ENCODE measurements around the gene CATSPERD.
"Not testable (repeated sequence)": the region's sequence is repeated elsewhere in the genome, so short reads cannot be mapped to it uniquely, and the experiment has no call there.

Gene CATSPERD

DNA sequence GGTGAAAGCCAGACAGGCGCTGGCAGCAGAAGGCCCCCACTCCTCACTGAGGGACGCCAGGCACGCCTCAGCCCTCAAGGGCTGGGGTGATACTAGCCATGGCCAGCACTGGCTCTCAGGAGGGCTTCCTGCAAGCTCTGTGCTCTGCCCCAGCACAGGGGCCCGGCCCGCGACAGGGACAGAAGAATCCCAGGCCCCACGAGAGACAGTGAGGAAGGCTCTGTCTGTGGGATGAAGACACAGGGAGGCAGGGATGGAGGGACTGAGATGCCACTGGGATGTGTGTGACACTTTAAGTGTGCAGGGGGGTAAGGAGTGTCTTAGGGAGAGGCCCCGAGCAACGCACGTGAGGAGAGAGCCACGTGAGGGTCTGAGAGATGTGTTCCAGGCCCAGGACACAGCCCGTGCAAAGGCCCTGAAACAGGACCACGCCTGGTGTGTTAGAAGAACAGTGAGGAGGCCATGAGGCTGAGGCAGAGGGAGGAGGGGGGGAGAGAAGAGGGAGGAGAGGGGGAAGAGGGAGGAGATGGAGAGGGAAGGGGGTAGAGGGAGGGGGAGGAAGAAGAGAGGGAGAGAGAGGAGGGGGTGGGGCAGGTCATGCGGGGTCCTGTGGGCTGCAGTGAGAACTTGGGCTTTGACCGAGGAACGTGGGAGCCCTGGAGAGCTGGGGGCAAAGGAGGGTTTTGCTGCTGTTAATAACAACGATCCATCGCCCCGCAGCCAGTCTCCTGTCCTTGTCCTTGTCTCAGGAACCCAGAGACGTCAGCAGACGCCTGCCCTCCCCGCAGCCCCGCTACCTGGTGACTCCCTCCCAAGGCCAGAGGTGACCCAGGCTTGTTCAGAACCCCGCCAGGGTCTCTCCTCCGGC, 23.2 kb upstream of the CATSPERD start:
- DNase-seq (ENCODE audit: low read depth in 2 of 2), result no peak

DNA sequence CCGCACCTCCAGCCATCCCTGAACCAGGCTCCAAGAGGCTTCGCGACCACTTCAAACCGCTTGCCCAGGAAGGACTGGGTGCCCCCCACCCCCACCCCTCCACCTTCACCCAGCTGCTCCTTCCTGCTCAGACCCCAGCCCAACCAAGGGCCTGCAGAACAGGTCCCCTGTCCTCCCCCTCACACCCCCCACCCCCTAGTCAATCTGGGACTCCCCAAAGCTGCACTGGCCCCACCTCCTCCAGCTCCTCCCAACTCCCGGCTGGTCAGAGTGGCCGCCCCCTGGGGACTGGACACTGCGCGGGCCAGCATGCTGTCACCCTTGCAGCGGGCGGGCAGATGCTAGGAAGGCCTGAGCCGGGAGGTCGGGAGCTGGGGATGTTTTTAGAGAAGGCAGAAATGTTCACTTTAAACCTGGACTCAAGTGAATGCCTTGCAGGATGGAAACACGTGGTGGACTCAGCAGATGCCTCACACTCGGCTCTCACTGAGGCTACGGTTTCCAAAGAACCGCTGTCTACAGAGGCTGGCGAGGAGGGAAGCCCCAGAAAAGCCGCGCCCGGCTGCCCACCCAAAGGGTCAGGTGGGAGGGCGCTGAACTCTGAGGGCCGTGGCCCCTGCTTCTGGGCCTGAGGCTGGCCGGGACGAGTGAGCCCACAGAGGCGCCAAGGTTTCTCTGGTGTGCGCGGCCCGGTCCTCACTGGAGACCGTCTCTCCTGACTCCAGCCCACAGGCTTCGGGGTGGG, 22.4 kb upstream of the CATSPERD start:
- no peak for DNase-seq (ENCODE audit: low read depth in 2 of 2)

DNA sequence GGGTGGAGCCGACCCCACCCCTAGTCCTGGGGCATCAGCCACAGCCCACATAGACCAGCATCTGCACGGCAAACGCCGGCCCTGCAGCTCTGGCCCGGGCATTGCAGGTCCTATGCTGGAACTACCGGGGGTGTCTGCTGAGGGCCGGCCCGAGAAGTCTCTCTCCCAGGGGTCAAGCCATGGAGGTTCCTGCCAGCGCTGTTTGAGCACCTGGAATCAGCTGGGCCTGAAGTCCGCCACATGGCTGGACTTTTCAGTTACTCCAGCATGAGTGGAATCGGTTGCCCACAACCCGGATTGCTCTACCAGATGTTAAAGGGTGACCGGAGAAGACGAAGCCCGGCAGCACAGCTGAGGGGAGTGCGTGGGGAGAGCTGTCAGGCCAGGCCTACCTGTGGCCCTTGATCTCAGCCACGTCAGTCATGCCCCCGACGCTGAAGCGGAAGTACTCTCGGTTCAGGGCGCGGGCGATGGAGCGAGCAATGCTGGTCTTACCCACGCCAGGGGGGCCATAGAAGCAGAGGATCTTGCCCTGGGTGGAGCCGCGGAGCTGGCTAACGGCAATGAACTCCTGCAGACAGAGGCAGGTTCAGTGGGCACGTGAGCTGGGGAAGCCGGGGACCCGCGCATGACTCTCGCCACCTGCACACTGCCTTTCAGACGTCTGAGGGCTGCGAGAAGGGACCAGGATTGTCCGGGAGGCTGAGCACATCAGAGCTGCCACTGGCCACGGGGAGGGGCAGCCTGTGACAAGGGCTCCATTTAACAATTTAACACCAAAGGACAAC, 21.6 kb upstream of the CATSPERD start:
- no peak for DNase-seq (ENCODE audit: low read depth in 2 of 2)

DNA sequence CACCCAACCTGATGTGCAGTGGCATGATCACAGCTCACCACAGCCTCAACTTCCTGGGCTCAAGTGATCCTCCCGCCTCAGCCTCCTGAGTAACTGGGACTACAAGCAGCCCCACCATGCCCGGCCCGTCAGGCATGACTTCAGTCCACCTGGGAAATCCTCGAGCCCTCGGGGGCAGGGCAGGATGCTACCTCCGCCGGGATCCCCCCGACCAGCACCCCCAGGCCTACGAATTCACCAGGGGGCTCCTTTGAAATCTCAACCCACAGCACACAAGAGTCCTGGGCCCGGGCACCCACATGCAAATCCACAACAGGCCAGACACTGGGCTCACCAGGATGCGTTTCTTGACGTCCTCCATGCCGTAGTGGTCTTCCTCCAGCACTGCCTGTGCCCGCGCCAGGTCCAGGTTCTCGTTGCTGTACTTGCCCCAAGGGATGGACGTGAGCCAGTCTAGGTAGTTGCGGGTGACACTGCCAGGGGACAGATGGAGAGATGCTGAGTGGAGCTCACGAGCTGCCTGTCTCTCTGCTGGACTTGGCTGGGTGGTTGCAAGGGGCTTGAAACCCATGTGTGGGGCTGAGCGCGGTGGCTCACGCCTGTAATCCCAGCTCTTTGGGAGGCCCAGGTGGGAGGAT, 19.9 kb upstream of the CATSPERD start:
- no peak for DNase-seq (ENCODE audit: low read depth in 2 of 2)

DNA sequence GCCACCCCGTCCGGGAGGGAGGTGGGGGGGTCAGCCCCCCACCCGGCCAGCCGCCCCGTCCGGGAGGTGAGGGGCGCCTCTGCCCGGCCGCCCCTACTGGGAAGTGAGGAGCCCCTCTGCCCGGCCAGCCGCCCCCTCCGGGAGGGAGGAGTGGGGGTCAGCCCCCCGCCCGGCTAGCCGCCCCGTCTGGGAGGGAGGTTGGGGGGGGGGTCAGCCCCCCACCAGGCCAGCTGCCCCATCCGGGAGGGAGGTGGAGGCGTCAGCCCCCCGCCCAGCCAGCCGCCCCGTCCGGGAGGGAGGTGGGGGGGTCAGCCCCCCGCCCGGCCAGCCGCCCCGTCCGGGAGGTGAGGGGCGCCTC, 18.4 kb upstream of the CATSPERD start:
- not testable (repeated sequence) for DNase-seq (ENCODE audit: low read depth in 2 of 2)

DNA sequence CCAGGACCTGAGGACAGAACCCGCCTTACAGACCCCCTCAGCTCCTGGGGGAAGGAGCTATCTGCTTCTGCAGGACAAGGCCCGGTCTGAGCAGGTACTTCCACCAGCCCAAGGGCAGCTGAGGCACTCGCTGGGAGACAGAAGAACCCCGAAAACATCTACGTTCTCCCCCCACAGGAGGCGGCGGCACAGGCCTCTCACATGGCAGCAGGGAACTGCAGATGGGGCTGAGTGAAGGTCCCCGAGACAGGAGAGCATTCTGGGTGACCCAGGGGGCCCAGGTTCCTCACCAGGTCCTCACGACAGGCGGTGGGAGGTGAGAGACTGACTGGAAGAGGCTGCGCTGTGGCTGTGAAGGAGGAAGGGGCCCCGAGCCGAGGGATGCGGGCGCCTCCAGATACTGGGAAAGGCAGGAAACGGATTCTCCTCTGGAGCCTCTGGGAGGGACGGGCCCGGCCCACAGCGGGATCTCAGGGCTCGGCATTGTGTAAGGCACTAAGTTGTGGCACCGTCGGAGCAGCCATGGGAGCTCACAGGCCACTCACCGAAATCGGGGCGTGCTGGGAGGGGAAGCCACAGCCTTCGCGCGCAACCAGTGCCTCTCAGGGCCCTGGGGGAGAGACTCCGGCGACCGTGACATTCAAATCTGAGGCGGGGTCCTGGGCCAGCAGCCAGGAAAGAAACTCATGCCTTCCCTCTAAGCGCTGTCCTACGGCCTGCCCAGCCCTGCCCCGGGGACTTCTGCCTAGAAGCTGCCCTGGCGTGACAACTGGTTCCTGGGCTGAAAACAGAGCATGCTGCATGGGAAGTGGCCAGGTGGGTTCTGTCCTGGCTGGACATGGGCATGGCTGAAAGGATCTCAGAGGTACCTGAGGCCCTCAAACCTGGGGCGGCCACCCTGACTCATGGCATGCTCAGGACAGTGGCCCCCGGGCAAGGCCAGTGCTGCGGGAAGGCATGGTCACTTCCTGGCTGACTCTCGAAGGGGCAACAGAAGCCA, 16.3 kb upstream of the CATSPERD start:
- DNase-seq (ENCODE audit: low read depth in 2 of 2), result no peak

DNA sequence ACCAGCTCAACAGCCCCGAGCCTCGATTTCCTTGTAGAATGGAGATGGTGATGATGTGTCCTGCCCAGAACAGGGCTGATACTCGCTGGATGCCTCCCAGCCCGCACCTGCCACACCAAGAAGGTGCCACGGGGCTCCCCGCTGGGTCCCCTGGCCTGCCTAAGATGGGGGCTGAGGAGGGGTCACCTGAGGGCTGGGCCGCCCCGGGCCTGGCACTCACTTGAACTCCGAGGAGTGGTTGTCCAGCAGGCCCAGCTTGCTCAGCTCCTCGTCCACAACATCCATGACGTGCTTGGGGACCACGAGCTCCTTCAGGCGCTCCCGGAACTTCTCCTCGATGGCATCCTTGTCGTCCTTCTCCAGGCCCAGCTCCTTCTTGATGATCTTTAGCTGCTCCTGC, 14.9 kb upstream of the CATSPERD start:
- DNase-seq (ENCODE audit: low read depth in 2 of 2), result no peak

DNA sequence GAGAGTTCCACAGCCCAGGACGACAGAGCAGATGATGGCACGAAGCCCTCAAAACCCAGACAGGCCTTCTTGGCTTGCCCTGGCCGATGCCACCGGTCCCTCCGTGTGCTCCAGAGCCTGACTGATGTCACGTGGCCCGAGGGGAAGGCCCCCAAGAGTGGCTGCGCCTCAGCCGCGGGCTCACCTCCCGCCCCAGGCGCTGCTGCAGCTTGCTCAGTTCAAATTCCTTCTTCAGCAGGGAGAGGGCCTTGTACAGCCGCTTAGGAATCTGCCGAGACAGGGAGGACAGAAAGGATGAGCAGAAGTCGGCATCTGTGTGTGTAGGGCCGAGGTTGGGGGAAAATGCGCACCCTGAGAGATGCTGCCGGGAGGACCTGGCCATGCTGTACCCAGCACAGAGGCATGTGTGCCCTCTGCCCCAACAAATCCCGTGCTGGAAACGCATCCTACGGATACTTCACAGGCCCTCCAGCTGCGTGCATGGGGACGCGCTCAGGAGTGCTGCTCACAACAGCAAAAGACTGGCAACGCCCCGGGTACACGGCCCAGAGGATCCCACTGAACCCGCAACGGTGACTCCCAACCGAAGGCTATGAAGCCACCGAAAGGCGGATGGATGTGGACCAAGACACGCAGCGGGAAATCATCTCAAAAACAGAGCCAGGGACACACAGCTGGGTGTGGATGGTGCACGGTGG, 13.4 kb upstream of the CATSPERD start:
- no peak for DNase-seq (ENCODE audit: low read depth in 2 of 2)

DNA sequence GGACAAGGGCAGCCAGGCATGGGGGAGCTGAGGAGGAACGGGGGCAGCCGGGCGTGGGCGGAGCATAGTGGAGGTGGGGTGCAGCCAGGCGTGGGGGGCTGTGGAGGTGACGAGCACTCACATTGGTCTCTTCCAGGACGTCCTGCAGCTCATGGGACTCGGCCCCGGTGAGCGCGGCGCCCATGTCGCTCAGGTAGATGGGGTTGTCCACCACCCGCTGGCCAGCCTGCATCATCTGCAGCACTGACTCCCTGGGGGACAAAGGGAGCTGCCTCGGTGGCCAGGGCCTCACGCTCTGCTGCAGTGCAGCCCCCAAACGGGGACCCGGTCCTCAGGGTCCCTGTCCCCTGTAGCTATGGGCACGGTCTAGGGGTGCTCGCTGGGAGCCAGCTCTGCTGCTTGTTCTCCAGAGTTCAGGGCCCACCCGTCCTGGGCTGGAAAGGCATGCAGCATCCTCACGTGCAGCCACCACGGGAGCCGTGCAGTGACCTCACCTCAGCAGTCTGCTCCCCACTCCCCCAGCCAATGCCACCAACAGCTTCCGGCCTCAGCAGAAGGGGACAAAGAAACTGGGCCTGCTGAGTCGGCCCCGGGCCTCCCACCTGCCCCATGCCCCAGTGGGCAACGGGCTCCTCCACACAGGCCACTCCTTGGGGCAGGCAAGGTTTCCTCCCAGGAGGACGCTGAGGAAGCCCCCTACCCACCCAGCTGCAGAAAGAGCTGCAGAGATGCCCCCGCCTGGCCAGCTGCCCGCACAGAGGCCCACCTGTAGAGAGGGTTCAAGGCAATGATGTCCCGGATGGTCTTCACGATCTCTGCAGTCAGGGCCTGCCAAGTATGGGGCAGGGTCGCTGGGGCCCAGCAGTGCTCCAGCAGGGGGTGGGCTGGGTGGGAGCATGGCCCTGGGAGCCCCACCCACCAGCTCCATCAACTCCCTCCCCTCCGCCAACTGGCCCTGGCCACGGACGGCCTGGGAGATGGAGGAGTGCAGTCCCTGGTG, 12.6 kb upstream of the CATSPERD start:
- no peak for DNase-seq (ENCODE audit: low read depth in 2 of 2)

DNA sequence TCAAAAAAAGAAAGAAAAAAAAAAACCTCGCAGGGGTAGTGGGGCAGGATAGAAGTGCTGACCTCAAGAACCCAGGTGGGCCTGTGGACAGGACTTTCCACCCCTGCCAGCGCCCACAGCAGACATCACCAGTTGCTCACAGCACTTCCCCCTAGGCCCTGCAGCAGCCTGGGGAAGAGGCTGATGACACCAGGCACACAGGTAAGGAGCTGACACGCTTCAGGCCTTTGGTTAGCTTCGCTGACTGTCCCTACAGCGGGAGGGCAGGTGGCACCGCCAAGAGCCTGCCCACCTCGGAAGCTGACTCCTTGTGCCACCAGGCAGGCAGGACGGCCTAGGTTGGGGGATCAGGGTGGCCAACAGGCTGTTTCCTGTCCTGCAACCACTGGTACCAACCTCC, 9.4 kb upstream of the CATSPERD start:
- no peak for DNase-seq (ENCODE audit: low read depth in 2 of 2)

DNA sequence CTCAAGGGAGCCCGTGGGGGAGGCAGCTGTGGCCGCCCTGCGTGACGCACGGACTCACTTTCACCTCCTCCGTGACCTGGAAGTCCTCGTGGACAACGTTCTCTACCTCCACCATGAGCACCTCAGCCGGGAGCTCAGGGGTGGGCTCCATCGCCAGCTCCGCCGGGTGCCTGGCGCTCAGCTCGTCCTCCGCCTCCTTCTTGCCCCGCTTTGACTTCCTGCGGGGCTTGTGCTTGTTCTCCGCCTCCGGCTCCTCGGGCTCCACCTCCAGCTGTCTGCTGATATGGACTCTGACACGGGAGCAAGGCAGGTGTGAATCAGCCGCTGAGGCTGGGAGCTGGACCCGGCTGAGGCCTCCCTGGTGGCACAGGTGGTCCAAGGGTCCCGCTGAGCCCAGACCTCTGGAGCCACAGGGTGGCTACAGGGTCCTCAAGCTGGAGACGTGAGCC, 8.7 kb upstream of the CATSPERD start:
- no peak for DNase-seq (ENCODE audit: low read depth in 2 of 2)

DNA sequence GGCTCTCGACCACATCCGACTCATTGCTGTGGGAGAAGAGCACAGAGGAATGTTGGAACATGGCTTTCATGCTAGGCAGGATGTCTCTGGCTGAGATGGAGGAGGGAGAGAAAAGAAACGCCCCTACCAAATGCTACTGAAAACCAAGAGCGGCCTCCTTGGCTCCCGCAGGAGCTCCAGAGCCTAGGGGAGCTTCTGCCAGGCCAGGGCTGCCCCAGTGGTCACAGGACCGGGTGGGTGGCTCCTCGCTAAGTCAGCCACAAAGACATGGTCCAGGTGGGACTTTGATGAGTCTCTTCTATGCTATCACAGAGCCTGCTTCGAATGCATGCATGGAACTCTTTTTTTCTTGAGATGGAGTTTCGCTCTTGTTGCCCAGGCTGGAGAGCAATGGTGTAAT, 7.2 kb upstream of the CATSPERD start:
- DNase-seq (ENCODE audit: low read depth in 2 of 2), result no peak

DNA sequence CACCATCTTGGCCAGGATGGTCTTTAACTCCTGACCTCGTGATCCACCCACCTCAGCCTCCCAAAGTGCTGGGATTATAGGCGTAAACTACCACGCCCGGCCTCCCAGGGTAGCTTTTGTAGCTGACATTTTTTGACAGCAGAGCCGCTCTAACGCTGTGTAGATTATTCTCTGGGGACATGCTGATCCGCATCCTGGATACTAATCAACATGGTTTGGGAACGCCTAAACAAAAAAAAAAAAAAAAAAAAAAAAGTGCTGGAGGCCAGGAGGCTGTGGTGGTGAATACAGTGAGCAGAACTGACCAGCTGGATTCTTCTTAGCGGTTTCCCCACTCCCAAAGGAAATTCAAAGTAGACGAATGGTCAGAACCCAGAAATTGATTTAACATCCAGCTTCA, 5.6 kb upstream of the CATSPERD start:
- no peak for DNase-seq (ENCODE audit: low read depth in 2 of 2)

DNA sequence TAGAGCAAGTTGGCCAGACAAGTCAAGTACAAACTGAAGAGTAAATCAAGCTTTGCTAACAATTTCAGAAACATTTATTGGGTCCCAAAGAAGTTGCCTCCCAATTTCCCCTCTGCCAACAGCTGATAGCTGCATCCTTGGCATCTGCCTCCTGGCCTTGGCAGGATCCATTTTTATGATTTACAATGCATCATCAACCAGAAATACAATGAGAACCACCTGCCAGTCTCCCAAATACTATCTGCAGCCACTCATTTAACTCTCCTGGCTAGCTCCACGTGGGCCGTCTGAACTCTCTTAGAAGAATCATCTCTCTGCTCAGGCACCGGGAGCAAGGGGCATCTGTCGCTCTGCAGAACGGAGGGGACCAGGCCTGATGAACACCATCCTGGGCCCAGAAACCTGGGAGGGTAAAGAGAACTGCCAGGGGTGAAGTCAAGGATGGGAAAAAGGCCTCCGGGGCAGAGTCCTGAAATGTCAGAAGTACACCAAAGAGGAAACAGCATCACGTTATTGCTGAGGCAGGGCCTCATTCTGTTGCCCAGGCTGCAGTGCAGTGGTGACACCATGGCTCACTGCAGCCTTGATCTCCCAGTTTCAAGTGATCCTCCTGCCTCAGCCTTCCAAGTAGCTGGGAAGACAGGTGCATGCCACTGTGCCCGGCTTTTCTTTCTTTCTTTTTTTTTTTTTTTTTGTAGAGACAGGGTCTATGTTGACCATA, 3.1 kb upstream of the CATSPERD start:
- DNase-seq (ENCODE audit: low read depth in 2 of 2), result no peak

DNA sequence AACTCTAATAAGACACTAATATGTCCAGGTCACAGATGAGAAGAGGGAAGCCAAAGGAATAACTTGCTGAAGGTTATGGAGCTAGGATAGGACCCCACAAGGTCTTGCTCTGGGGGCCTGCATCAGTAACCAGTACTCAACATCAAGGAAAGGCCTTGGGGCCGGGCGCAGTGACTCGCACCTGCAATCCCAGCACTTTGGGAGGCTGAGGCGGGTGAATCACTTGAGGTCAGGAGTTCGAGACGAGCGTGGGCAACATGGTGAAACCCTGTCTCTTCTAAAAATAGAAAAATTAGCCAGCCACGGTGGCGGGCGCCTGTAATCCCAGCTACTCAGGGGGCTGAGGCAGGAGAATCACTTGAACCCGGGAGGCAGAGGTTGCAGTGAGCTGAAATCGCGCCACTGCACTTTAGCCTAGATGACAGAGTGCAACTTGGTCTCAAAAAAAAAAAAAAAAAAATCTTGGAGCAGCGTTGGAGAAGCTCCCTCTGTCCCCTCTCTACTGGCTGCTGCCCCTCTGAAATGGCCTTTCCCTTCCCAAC, 2.3 kb upstream of the CATSPERD start:
- peak; percentile 47 to 53 for DNase-seq (ENCODE audit: low read depth in 2 of 2)

DNA sequence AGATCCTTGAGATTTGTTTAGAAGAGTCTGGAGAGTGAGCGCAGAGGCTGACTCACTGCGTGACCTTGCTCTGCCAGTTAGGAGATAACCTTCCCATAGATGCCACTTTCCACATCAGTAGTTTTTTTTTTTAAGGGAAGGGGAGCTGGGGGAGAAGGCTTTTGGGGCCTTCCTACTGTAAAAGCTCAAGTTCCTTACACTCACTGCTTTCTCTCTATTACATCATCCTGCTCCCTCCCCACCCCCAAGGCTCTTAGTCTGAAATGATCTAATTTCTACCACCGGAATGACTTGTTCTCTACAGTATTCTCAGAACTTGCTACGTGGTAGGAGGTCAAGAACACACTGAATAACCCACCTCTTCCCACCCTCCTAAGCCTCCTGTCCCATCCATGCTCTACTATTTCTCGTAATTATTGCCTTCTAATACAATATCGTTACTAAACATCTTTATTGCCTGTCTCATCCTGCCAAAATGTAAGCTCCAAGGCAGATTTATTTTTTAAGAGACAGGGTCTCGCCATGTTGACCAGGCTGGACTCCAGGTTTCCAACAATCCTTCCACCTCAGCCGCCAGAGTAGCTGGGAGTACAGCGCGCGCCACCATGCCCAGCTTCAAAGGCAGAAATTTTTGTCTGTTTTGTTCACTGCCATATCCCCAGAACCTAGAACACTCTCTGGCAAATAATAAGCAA, 1.7 kb upstream of the CATSPERD start:
- DNase-seq (ENCODE audit: low read depth in 2 of 2), result peak; percentile 37 to 51

DNA sequence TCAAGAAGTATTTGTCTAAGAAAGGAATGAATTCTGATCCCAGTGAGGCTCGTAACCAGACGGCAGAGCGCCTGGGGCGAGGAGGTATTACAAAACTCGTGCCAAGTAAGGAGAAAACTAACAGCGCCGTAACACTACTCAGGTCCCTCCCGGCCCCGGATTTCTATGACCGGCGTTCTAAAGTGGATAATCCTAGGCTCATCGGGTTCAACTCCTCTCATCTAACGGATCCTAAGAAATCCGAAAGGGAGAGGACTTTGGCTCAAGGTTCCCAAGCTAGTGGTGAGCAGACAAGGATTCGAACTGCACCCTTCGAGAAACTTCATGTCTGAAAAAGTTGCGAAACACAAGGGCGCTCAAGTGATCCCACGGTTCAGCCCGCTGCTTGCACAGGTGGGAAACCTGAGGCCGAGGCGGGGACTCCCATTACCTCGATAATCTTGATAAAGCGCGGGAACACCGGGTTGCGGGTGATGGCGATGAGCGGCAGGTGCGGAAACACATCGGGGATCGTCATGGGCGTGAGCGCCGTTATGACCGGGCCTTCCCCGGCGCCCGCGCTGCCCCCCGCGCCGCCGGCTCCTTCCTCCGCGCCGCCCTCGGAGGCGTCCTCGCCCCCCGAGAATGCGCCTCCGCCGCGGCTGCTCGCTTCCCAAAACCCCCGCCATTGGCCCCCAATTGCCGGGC, 1.0 kb upstream of the CATSPERD start:
- DNase-seq (ENCODE audit: low read depth in 2 of 2), result no peak
